ENCODE results near the gene CC2D1A.

DNA sequence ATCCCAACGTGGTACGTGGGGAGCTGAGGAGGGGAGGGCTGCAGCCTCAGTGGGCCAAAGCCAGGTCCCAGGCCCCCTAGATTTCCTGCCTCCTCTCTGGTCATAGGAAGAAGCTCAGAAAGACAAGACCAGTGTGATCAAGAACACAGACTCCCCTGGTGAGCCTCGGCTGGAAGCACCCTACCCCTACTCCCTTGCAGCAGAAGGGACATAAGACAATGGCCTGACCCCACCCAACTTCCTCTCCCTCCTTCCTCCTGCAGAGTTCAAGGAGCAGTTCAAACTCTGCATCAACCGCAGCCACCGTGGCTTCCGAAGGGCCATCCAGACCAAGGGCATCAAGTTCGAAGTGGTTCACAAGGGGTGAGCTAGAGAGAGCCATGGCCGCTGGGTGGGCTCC is 20.7 kb downstream of the CC2D1A start:
- TF ChIP-seq POLR2AphosphoS5 (IDR thresholded peaks at IDR 0.05; ENCODE audit: borderline replicate concordance, low read depth, low read length) = no peak
- no peak for TF ChIP-seq EZH2 (IDR thresholded peaks at IDR 0.05)
